BJ (cell line): Measurements from ENCODE around the gene RAPSN. TPM values are rescaled to one million over a fixed set of nuclear protein-coding genes. Genes with fewer than 3 reads are reported as not detected.

Experiments
- CTCF ChIA-PET: fragments of 350-600 bp; formaldehyde crosslinking; extraction: SDS; loops from one replicate; lab custom pipeline; 2021; ENCODE audit warnings: antibody characterized with exemption, inconsistent platforms; lab: Yijun Ruan, JAX
- POLR2A ChIA-PET: fragments of 300-600 bp; sonication (Branson Sonifier 250); formaldehyde crosslinking; extraction: SDS; loops from one replicate; lab custom pipeline; 2021; ENCODE audit warnings: antibody characterized with exemption; lab: Charles Lee
- DNase-seq: peaks from one replicate; pipeline ENCODE4 v3.0.0-alpha.2; 2011; ENCODE audit warnings: low read depth
- H3K27me3 ChIP-seq: 2 replicates; pipeline ENCODE4 v1.6.0; 2011; ENCODE audit warnings: low read length; ENCODE audit not compliant: control insufficient read depth, insufficient read depth
- H3K36me3 ChIP-seq: 2 replicates; pipeline ENCODE4 v1.5.1; 2011; ENCODE audit warnings: low read length; ENCODE audit not compliant: control insufficient read depth, insufficient read depth
- H3K4me3 ChIP-seq: 2 replicates; pipeline ENCODE4 v1.5.1; 2011; ENCODE audit warnings: low read depth, mild to moderate bottlenecking, control low read depth, low read length
- polyA plus RNA-seq: library from polyadenylated mRNA; depleted of rRNA; stranded (reverse); fragments of >200 nt; gene quantifications from 2 replicates; pipeline ENCODE4 v1.2.3, GENCODE V29; 2011
- TF ChIP-seq, protein P1 (sequence below): IDR thresholded peaks from 2 replicates; pipeline ENCODE4 v1.5.1; 2011; ENCODE audit warnings: low read depth, mild to moderate bottlenecking, control low read depth, inconsistent platforms, low read length, moderate library complexity; ENCODE audit not compliant: insufficient read depth

The RAPSN gene
- polyA plus RNA-seq, 1 experiment: 0.10 TPM

- CTCF ChIA-PET: interaction anchor here (2.7 kb wide), 1 partner anchor 74 kb away, joined by 10 read pairs; no protein-coding TSS in a partner anchor
- Histone ChIP-seq H3K36me3 (peaks cover 1% of the 10 kb centered on the region; the same call in 1 of the 2 replicates), H3K27me3 (no peaks in the 10 kb centered on the region), H3K4me3 (no peak overlapping the region)
- POLR2A ChIA-PET: interaction anchor here (0.6 kb wide), 1 partner anchor 177 kb away, joined by 4 read pairs; no protein-coding TSS in a partner anchor
- TF ChIP-seq, protein P1, sequence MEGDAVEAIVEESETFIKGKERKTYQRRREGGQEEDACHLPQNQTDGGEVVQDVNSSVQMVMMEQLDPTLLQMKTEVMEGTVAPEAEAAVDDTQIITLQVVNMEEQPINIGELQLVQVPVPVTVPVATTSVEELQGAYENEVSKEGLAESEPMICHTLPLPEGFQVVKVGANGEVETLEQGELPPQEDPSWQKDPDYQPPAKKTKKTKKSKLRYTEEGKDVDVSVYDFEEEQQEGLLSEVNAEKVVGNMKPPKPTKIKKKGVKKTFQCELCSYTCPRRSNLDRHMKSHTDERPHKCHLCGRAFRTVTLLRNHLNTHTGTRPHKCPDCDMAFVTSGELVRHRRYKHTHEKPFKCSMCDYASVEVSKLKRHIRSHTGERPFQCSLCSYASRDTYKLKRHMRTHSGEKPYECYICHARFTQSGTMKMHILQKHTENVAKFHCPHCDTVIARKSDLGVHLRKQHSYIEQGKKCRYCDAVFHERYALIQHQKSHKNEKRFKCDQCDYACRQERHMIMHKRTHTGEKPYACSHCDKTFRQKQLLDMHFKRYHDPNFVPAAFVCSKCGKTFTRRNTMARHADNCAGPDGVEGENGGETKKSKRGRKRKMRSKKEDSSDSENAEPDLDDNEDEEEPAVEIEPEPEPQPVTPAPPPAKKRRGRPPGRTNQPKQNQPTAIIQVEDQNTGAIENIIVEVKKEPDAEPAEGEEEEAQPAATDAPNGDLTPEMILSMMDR: no peak
- no peak for DNase-seq
Observed at GRCh38 chr11:47447906-47448305, 1.0 kb downstream of the RAPSN start.

DNA sequence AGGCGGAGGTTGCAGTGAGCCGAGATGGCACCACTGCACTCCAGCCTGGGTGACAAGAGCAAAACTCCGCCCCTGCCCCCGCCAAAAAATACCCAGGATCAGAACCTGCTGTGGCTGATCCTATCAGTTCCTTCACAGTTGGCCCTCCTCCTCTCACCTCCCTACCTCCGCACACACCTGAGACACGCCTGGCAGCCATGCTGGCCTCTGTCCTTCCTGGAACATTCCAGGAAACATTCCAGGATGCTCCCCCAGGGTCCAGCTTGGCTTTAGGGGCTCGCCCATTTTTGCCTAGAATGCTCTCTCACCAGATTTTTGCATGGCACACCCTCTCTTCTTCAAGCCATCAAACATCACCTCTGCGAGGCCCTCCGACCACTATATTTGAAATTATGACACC lies 2.1 kb downstream of the RAPSN start:
- ChIA-PET CTCF (interaction anchor here (2.7 kb wide), 1 partner anchor 73 kb away, joined by 10 read pairs; no protein-coding TSS in a partner anchor), POLR2A (no interaction called here)
- TF ChIP-seq, protein P1: no peak
- DNase-seq: no peak
- Histone ChIP-seq H3K27me3 (no peaks in the 10 kb centered on the region), H3K36me3 (peaks cover 1% of the 10 kb centered on the region; the same call in 1 of the 2 replicates), H3K4me3 (no peak overlapping the region)

GRCh38 chr11:47445840-47446239 lies 3.1 kb downstream of the RAPSN start:
- peaks cover 1% of the 10 kb centered on the region; the same call in 1 of the 2 replicates for H3K36me3 ChIP-seq
- H3K4me3 ChIP-seq: no peak overlapping the region
- TF ChIP-seq, protein P1: no peak
- ChIA-PET POLR2A (no interaction called here), CTCF (interaction anchor here (0.6 to 0.8 kb wide), 3 partner anchors 71 to 172 kb away, joined by 3 to 4 read pairs (median 3); no protein-coding TSS in a partner anchor)
- H3K27me3 ChIP-seq: no peaks in the 10 kb centered on the region
- DNase-seq: no peak

- DNase-seq: no peak
- TF ChIP-seq, protein P1: no peak
- H3K36me3 ChIP-seq: peaks cover 1% of the 10 kb centered on the region; the same call in 1 of the 2 replicates
- H3K4me3 ChIP-seq: no peak overlapping the region
- ChIA-PET CTCF (interaction anchor here (1.1 to 2.5 kb wide), 4 partner anchors 9 to 173 kb away, joined by 3 to 20 read pairs (median 4); partner anchors contain the start of gene CELF1), POLR2A (no interaction called here)
- no peaks in the 10 kb centered on the region for H3K27me3 ChIP-seq
Observed at GRCh38 chr11:47443817-47444216, 5.1 kb downstream of the RAPSN start.

DNA sequence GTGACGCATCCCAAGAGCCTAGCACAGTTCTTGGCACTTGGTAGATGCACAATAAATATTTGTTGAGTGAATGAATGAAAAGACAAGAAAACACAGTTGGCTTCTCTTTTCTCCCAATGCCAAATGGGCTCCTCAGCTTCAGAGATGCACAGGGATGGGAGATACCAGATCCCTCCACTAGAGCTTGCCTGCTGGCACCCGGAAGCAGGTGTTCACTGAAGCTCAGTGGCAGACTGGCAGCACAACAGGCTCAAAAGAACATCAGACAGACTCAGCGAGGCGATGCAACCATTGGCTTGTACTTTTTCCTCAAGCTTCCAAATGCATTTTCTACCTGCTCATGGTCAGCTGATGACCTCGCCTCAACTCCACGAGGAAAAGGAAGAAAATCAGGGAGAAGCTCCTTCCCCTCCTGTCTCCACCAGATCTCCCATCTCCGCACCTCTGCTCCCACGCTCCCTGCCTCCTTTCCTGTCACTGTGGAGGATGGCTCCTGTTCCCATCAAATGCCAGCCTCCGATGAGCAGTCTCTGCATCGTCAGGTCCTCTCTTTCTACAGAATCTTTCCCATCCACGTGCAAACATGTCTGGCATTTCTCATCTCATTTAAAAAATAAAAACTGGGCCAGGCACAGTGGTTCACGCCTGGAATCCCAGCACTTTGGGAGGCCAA lies 5.8 kb downstream of the RAPSN start:
- TF ChIP-seq, protein P1: no peak
- ChIA-PET POLR2A (no interaction called here), CTCF (interaction anchor here (0.7 to 2.5 kb wide), 4 partner anchors 10 to 174 kb away, joined by 3 to 20 read pairs (median 4); partner anchors contain the start of gene CELF1)
- no peak overlapping the region for H3K4me3 ChIP-seq
- no peaks in the 10 kb centered on the region for H3K27me3 ChIP-seq
- H3K36me3 ChIP-seq: peaks cover 1% of the 10 kb centered on the region; the same call in 1 of the 2 replicates
- DNase-seq: no peak
